ENCODE data around the gene TTC7B.

The TTC7B gene

DNA sequence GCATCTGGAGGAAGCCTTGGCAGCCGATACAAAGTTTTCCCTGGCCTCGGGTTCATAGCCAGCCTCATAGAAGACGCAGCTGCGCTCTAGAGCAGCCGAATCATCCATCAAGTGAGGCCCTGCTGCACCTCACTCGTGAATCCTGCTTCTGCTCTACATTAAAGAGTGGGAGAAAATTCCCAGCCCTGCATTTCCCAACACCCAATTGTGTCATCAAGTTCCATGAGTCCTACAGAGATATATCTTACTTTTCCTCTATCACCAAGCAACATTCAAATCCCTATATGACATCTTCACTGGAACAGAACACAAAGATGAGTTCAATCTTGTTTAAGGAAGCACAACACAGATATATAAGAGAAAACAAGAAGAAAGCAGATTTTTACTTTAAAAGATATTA is 139.3 kb downstream of the TTC7B start:
- no peak overlapping the region for H3K9ac ChIP-seq (ENCODE audit: low read length)
- no peak overlapping the region for H3K56ac ChIP-seq (ENCODE audit: low read length)
- no peak overlapping the region for H3K23ac ChIP-seq (ENCODE audit: low read length)
- no peak overlapping the region for H2AK5ac ChIP-seq (ENCODE audit: low read length)
- WGBS (ENCODE audit: extremely low coverage, insufficient coverage, low lambda C conversion rate), result no CpG with 5 or more reads among the region's 6 CpGs
- no peak overlapping the region for H2BK5ac ChIP-seq (ENCODE audit: low read length)
- H3K4me3 ChIP-seq (ENCODE audit: low read length), result no peak overlapping the region
- H2BK120ac ChIP-seq (ENCODE audit: low read depth, low read length), result no peak overlapping the region
- H3K4me2 ChIP-seq (ENCODE audit: low read length), result no peak overlapping the region
- H3K18ac ChIP-seq (ENCODE audit: low read length), result no peak overlapping the region
- H3K4me1 ChIP-seq (ENCODE audit: control insufficient read depth, low read depth, low read length), result no peaks in the 10 kb centered on the region
- no peaks in the 10 kb centered on the region for H3K36me3 ChIP-seq (ENCODE audit: control insufficient read depth, insufficient read depth, low read length)
- H4K5ac ChIP-seq (ENCODE audit: low read length), result no peak overlapping the region
- no peak overlapping the region for H3K27ac ChIP-seq (ENCODE audit: low read depth, low read length)
- no peak overlapping the region for H3K4ac ChIP-seq (ENCODE audit: low read depth, low read length)
- no peaks in the 10 kb centered on the region for H3K79me1 ChIP-seq (ENCODE audit: low read length)
- no peaks in the 10 kb centered on the region for H3K79me2 ChIP-seq (ENCODE audit: control insufficient read depth, insufficient read depth, low read length)
- DNase-seq, result no peak
- H2BK15ac ChIP-seq (replicated peaks; ENCODE audit: low read depth), result no peak overlapping the region
- H4K8ac ChIP-seq (ENCODE audit: low read depth, low read length), result no peak overlapping the region
- no peaks in the 10 kb centered on the region for H3K27me3 ChIP-seq (ENCODE audit: insufficient read depth, low read length, poor library complexity)

DNA sequence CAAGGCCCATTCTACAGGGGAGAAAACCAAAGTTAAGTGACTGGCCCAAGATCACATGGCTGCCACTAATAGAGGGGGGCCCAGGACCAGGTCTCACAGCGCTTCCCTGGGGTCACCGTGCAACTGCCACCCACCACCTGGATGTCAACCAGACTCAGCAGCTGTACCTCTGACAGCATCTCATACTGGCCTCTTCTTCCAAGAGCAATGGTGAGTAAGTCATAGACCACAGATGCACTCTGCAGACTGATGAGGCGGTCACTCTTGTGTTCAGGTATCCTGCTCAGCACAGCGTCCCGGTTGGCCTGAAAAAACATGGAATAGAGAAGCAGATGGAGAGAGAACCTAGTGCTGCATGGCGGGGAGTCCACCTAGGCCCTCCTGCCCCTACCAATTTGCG is 139.9 kb downstream of the TTC7B start:
- no peak overlapping the region for H3K56ac ChIP-seq (ENCODE audit: low read length)
- H3K4me3 ChIP-seq (ENCODE audit: low read length), result no peak overlapping the region
- H3K27me3 ChIP-seq (ENCODE audit: insufficient read depth, low read length, poor library complexity), result no peaks in the 10 kb centered on the region
- H4K5ac ChIP-seq (ENCODE audit: low read length), result no peak overlapping the region
- no peaks in the 10 kb centered on the region for H3K4me1 ChIP-seq (ENCODE audit: control insufficient read depth, low read depth, low read length)
- no peak overlapping the region for H4K8ac ChIP-seq (ENCODE audit: low read depth, low read length)
- no peak overlapping the region for H3K4ac ChIP-seq (ENCODE audit: low read depth, low read length)
- H3K79me2 ChIP-seq (ENCODE audit: control insufficient read depth, insufficient read depth, low read length), result no peaks in the 10 kb centered on the region
- H3K79me1 ChIP-seq (ENCODE audit: low read length), result no peaks in the 10 kb centered on the region
- H2AK5ac ChIP-seq (ENCODE audit: low read length), result no peak overlapping the region
- no CpG with 5 or more reads among the region's 7 CpGs for WGBS (ENCODE audit: extremely low coverage, insufficient coverage, low lambda C conversion rate)
- no peak overlapping the region for H3K27ac ChIP-seq (ENCODE audit: low read depth, low read length)
- no peak overlapping the region for H3K4me2 ChIP-seq (ENCODE audit: low read length)
- H2BK15ac ChIP-seq (replicated peaks; ENCODE audit: low read depth), result no peak overlapping the region
- no peak overlapping the region for H3K18ac ChIP-seq (ENCODE audit: low read length)
- no peaks in the 10 kb centered on the region for H3K36me3 ChIP-seq (ENCODE audit: control insufficient read depth, insufficient read depth, low read length)
- no peak for DNase-seq
- no peak overlapping the region for H3K23ac ChIP-seq (ENCODE audit: low read length)
- H2BK120ac ChIP-seq (ENCODE audit: low read depth, low read length), result no peak overlapping the region
- no peak overlapping the region for H3K9ac ChIP-seq (ENCODE audit: low read length)
- H2BK5ac ChIP-seq (ENCODE audit: low read length), result no peak overlapping the region

DNA sequence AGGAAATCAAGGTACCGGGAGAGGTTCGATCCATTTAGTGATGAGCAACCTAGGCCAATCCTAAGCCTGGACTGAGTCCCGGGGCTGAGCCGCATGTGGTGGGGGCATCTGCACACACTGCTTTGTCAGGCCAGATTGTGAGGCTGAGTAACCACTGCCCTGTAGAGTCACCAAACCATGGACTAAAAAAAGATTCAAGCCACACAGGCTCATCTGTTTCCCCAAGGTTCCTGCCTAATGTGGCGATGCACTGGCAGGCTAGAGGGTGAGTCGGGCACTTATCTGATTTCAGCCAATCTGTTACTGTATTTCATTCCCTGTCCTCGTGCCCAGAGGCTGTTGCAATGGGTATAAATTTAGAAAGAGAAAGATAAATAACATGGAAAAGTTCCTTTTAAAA is 140.8 kb downstream of the TTC7B start:
- no peak overlapping the region for H3K27ac ChIP-seq (ENCODE audit: low read depth, low read length)
- no peak overlapping the region for H3K4me2 ChIP-seq (ENCODE audit: low read length)
- no peak overlapping the region for H4K5ac ChIP-seq (ENCODE audit: low read length)
- no CpG with 5 or more reads among the region's 7 CpGs for WGBS (ENCODE audit: extremely low coverage, insufficient coverage, low lambda C conversion rate)
- no peak overlapping the region for H2BK15ac ChIP-seq (replicated peaks; ENCODE audit: low read depth)
- no peak overlapping the region for H3K56ac ChIP-seq (ENCODE audit: low read length)
- H2BK5ac ChIP-seq (ENCODE audit: low read length), result no peak overlapping the region
- no peaks in the 10 kb centered on the region for H3K27me3 ChIP-seq (ENCODE audit: insufficient read depth, low read length, poor library complexity)
- no peaks in the 10 kb centered on the region for H3K79me2 ChIP-seq (ENCODE audit: control insufficient read depth, insufficient read depth, low read length)
- H3K4me3 ChIP-seq (ENCODE audit: low read length), result no peak overlapping the region
- no peaks in the 10 kb centered on the region for H3K36me3 ChIP-seq (ENCODE audit: control insufficient read depth, insufficient read depth, low read length)
- no peak overlapping the region for H3K23ac ChIP-seq (ENCODE audit: low read length)
- no peak overlapping the region for H3K9ac ChIP-seq (ENCODE audit: low read length)
- H2BK120ac ChIP-seq (ENCODE audit: low read depth, low read length), result no peak overlapping the region
- H2AK5ac ChIP-seq (ENCODE audit: low read length), result no peak overlapping the region
- H4K8ac ChIP-seq (ENCODE audit: low read depth, low read length), result no peak overlapping the region
- H3K79me1 ChIP-seq (ENCODE audit: low read length), result no peaks in the 10 kb centered on the region
- no peak overlapping the region for H3K4ac ChIP-seq (ENCODE audit: low read depth, low read length)
- H3K18ac ChIP-seq (ENCODE audit: low read length), result no peak overlapping the region
- no peaks in the 10 kb centered on the region for H3K4me1 ChIP-seq (ENCODE audit: control insufficient read depth, low read depth, low read length)
- DNase-seq, result no peak

DNA sequence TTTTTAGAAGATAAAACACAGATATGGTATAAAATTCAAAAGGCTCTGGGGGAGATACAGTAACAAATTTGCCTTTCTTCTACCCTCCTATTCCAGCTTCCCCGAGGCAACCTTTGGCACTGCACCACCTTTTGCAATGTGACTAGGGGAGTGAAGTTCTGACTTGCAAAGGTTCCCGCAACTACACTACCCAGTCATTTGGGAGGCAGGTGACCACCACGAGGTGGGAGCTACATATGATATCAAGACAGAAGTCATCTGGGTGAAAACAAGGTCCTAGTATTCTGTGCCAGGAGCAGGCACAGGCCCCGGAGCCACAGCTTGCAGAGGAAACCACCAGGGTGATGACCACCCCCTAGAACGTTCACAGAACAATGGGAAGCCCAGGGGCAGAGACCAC is 141.5 kb downstream of the TTC7B start:
- H3K27me3 ChIP-seq (ENCODE audit: insufficient read depth, low read length, poor library complexity), result no peaks in the 10 kb centered on the region
- no peak overlapping the region for H3K18ac ChIP-seq (ENCODE audit: low read length)
- no peaks in the 10 kb centered on the region for H3K79me2 ChIP-seq (ENCODE audit: control insufficient read depth, insufficient read depth, low read length)
- no peak overlapping the region for H2BK120ac ChIP-seq (ENCODE audit: low read depth, low read length)
- no peaks in the 10 kb centered on the region for H3K4me1 ChIP-seq (ENCODE audit: control insufficient read depth, low read depth, low read length)
- no peaks in the 10 kb centered on the region for H3K36me3 ChIP-seq (ENCODE audit: control insufficient read depth, insufficient read depth, low read length)
- H3K27ac ChIP-seq (ENCODE audit: low read depth, low read length), result no peak overlapping the region
- no peak overlapping the region for H3K9ac ChIP-seq (ENCODE audit: low read length)
- no peak overlapping the region for H2BK15ac ChIP-seq (replicated peaks; ENCODE audit: low read depth)
- no peak overlapping the region for H4K8ac ChIP-seq (ENCODE audit: low read depth, low read length)
- H3K4me3 ChIP-seq (ENCODE audit: low read length), result no peak overlapping the region
- H3K23ac ChIP-seq (ENCODE audit: low read length), result no peak overlapping the region
- no peak overlapping the region for H2BK5ac ChIP-seq (ENCODE audit: low read length)
- WGBS (ENCODE audit: extremely low coverage, insufficient coverage, low lambda C conversion rate), result no CpG with 5 or more reads among the region's 5 CpGs
- no peak overlapping the region for H2AK5ac ChIP-seq (ENCODE audit: low read length)
- H4K5ac ChIP-seq (ENCODE audit: low read length), result no peak overlapping the region
- H3K56ac ChIP-seq (ENCODE audit: low read length), result no peak overlapping the region
- H3K4me2 ChIP-seq (ENCODE audit: low read length), result no peak overlapping the region
- no peak overlapping the region for H3K4ac ChIP-seq (ENCODE audit: low read depth, low read length)
- no peaks in the 10 kb centered on the region for H3K79me1 ChIP-seq (ENCODE audit: low read length)
- DNase-seq, result no peak

DNA sequence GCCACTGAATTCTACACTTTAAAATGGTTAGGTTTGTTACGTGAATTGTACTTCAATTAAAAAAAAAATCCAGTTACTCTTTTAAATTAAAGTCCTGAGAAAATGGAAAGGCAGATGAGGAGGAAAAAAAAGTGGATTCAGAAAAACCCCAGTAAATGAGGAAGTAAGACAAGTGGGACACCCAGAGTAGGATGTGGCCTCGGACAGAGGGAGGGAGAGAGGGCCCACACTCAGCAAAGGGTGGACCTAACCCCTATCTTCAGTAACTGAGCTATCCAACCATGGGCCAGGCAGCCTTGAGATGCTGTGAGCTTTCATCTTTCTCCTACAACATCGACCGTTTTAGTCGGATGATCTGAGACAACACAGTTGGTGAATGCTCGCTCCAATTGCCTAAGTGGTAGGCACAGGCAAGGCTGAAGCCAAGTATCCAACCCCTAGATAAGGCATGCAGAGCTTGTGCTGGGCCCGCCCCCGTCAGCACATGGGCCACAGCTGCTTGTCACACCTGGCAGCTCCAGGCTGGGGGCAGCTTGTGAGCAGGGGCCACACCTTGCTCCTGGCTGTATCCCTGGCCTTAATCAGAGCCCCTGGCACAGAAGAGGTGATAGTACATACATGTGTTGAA is 142.1 kb downstream of the TTC7B start:
- Histone ChIP-seq H3K23ac (ENCODE audit: low read length) (no peak overlapping the region), H3K4me1 (ENCODE audit: control insufficient read depth, low read depth, low read length) (no peaks in the 10 kb centered on the region), H3K36me3 (ENCODE audit: control insufficient read depth, insufficient read depth, low read length) (no peaks in the 10 kb centered on the region), H3K4me2 (ENCODE audit: low read length) (no peak overlapping the region), H3K79me1 (ENCODE audit: low read length) (no peaks in the 10 kb centered on the region), H3K4me3 (ENCODE audit: low read length) (no peak overlapping the region), H3K9ac (ENCODE audit: low read length) (no peak overlapping the region), H3K27ac (ENCODE audit: low read depth, low read length) (no peak overlapping the region), H2AK5ac (ENCODE audit: low read length) (no peak overlapping the region), H3K79me2 (ENCODE audit: control insufficient read depth, insufficient read depth, low read length) (no peaks in the 10 kb centered on the region), H3K27me3 (ENCODE audit: insufficient read depth, low read length, poor library complexity) (no peaks in the 10 kb centered on the region), H3K56ac (ENCODE audit: low read length) (no peak overlapping the region), H4K8ac (ENCODE audit: low read depth, low read length) (no peak overlapping the region), H2BK120ac (ENCODE audit: low read depth, low read length) (no peak overlapping the region), H3K4ac (ENCODE audit: low read depth, low read length) (no peak overlapping the region), H2BK5ac (ENCODE audit: low read length) (no peak overlapping the region), H4K5ac (ENCODE audit: low read length) (no peak overlapping the region), H3K18ac (ENCODE audit: low read length) (no peak overlapping the region), H2BK15ac (replicated peaks; ENCODE audit: low read depth) (no peak overlapping the region)
- no peak for DNase-seq
- WGBS (ENCODE audit: extremely low coverage, insufficient coverage, low lambda C conversion rate), result no CpG with 5 or more reads among the region's 8 CpGs
